Glutamatergic neuron (in vitro differentiated cells): Measurements from ENCODE around the gene PRKCA. TPM values are rescaled to one million over a fixed set of nuclear protein-coding genes. Genes with fewer than 3 reads are reported as not detected.

Experiments
- DNase-seq: peaks from one replicate; pipeline ENCODE4 v3.0.0; 2022
- H3K27ac Mint-ChIP-seq: one replicate; pipeline ENCODE4 v1.8.0; 2020; ENCODE audit warnings: mild to moderate bottlenecking, mixed read lengths, inconsistent platforms; ENCODE audit not compliant: unreplicated experiment
- H3K27me3 Mint-ChIP-seq: one replicate; pipeline ENCODE4 v1.8.0; 2020; ENCODE audit warnings: mild to moderate bottlenecking, moderate library complexity, mixed read lengths, inconsistent platforms; ENCODE audit not compliant: unreplicated experiment
- H3K36me3 Mint-ChIP-seq: one replicate; pipeline ENCODE4 v1.8.0; 2020; ENCODE audit warnings: mild to moderate bottlenecking, mixed read lengths, inconsistent platforms; ENCODE audit not compliant: unreplicated experiment
- H3K4me1 Mint-ChIP-seq: one replicate; pipeline ENCODE4 v1.8.0; 2020; ENCODE audit warnings: mild to moderate bottlenecking, low read depth, mixed read lengths, inconsistent platforms; ENCODE audit not compliant: unreplicated experiment
- H3K4me3 Mint-ChIP-seq: one replicate; pipeline ENCODE4 v1.8.0; 2020; ENCODE audit warnings: mild to moderate bottlenecking, mixed read lengths, inconsistent platforms; ENCODE audit not compliant: unreplicated experiment
- H3K9me3 Mint-ChIP-seq: one replicate; pipeline ENCODE4 v1.8.0; 2020; ENCODE audit warnings: mild to moderate bottlenecking, moderate library complexity, mixed read lengths, inconsistent platforms; ENCODE audit not compliant: unreplicated experiment
- total RNA-seq: library from RNA; stranded (reverse); fragmentation: NEBNext Ultra II Directional; extraction: Animal tissue kit (Norgen Biotek cat#: 25700); gene quantifications from one replicate; pipeline ENCODE4 v1.2.1, GENCODE V29; 2021; ENCODE audit not compliant: unreplicated experiment
- TF ChIP-seq, protein P1 (sequence below): fragments of 200-600 bp; sonication (generic); IDR thresholded peaks from one replicate; pipeline ENCODE4 v1.5.0; 2021; ENCODE audit not compliant: partially characterized antibody, unreplicated experiment

Gene PRKCA
- total RNA-seq, 1 donor from 2014 or later: 2.2 TPM

- H3K27me3 Mint-ChIP-seq: no peaks in the 10 kb centered on the region
- no peak overlapping the region for H3K27ac Mint-ChIP-seq
- TF ChIP-seq, protein P1, sequence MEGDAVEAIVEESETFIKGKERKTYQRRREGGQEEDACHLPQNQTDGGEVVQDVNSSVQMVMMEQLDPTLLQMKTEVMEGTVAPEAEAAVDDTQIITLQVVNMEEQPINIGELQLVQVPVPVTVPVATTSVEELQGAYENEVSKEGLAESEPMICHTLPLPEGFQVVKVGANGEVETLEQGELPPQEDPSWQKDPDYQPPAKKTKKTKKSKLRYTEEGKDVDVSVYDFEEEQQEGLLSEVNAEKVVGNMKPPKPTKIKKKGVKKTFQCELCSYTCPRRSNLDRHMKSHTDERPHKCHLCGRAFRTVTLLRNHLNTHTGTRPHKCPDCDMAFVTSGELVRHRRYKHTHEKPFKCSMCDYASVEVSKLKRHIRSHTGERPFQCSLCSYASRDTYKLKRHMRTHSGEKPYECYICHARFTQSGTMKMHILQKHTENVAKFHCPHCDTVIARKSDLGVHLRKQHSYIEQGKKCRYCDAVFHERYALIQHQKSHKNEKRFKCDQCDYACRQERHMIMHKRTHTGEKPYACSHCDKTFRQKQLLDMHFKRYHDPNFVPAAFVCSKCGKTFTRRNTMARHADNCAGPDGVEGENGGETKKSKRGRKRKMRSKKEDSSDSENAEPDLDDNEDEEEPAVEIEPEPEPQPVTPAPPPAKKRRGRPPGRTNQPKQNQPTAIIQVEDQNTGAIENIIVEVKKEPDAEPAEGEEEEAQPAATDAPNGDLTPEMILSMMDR: no peak
- H3K4me3 Mint-ChIP-seq: no peak overlapping the region
- peaks cover 17% of the 10 kb centered on the region for H3K4me1 Mint-ChIP-seq
- H3K36me3 Mint-ChIP-seq: no peaks in the 10 kb centered on the region
- no peaks in the 10 kb centered on the region for H3K9me3 Mint-ChIP-seq
- no peak for DNase-seq
Measured at GRCh38 chr17:66793814-66794213, 491.4 kb downstream of the PRKCA start.

DNA sequence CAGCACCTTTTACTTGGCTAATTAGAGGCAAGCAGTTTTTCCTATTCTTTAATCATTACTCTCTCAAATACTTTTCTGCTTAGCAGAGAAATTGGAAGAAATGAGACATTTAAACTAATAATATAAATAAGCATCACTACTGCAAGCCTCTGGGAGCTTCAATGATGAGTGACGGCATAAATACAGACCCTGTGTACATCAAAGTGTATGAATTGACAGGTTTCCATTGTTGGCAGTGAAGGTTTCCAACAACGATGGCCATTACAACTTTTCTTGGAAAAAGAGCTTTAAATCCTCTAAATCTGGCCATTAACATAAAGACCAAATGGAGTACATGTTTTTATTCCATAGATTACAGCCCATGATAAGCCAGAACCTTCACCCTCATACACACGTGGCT, 493.1 kb downstream of the PRKCA start:
- Mint-ChIP-seq H3K4me1 (peaks cover 15% of the 10 kb centered on the region), H3K4me3 (no peak overlapping the region), H3K36me3 (no peaks in the 10 kb centered on the region), H3K27me3 (no peaks in the 10 kb centered on the region), H3K27ac (no peak overlapping the region), H3K9me3 (no peaks in the 10 kb centered on the region)
- no peak for DNase-seq
- TF ChIP-seq, protein P1: no peak

GRCh38 chr17:66799849-66800537, 497.6 kb downstream of the PRKCA start:
- TF ChIP-seq, protein P1: no peak
- Mint-ChIP-seq H3K9me3 (no peaks in the 10 kb centered on the region), H3K36me3 (no peaks in the 10 kb centered on the region), H3K27me3 (no peaks in the 10 kb centered on the region), H3K4me1 (peaks cover 6% of the 10 kb centered on the region), H3K4me3 (no peak overlapping the region), H3K27ac (no peak overlapping the region)
- DNase-seq: no peak

- TF ChIP-seq, protein P1: no peak
- no peak overlapping the region for H3K4me3 Mint-ChIP-seq
- no peaks in the 10 kb centered on the region for H3K36me3 Mint-ChIP-seq
- peaks cover 1% of the 10 kb centered on the region for H3K9me3 Mint-ChIP-seq
- H3K4me1 Mint-ChIP-seq: peaks cover 22% of the 10 kb centered on the region
- no peak for DNase-seq
- H3K27me3 Mint-ChIP-seq: peaks cover 4% of the 10 kb centered on the region
- no peak overlapping the region for H3K27ac Mint-ChIP-seq
Measured at GRCh38 chr17:66803474-66803951, 501.1 kb downstream of the PRKCA start.

- Mint-ChIP-seq H3K27me3 (peaks cover 4% of the 10 kb centered on the region), H3K4me3 (no peak overlapping the region), H3K4me1 (peaks cover 22% of the 10 kb centered on the region), H3K27ac (no peak overlapping the region), H3K36me3 (no peaks in the 10 kb centered on the region), H3K9me3 (peaks cover 1% of the 10 kb centered on the region)
- TF ChIP-seq, protein P1: no peak
- DNase-seq: no peak
Measured at GRCh38 chr17:66805567-66805966, 503.2 kb downstream of the PRKCA start.
